GM19328 (cell line): ENCODE results near the gene RETREG2.
A peak's percentile ranks its signal among the peaks of the same experiment; 100 is the strongest.

Experiments
- ATAC-seq: cut with Tn5 transposase; IDR thresholded peaks from one replicate; pipeline ENCODE4 v1.9.1; 2021; ENCODE audit warnings: mild to moderate bottlenecking, moderate library complexity; ENCODE audit not compliant: unreplicated experiment

The RETREG2 gene

DNA sequence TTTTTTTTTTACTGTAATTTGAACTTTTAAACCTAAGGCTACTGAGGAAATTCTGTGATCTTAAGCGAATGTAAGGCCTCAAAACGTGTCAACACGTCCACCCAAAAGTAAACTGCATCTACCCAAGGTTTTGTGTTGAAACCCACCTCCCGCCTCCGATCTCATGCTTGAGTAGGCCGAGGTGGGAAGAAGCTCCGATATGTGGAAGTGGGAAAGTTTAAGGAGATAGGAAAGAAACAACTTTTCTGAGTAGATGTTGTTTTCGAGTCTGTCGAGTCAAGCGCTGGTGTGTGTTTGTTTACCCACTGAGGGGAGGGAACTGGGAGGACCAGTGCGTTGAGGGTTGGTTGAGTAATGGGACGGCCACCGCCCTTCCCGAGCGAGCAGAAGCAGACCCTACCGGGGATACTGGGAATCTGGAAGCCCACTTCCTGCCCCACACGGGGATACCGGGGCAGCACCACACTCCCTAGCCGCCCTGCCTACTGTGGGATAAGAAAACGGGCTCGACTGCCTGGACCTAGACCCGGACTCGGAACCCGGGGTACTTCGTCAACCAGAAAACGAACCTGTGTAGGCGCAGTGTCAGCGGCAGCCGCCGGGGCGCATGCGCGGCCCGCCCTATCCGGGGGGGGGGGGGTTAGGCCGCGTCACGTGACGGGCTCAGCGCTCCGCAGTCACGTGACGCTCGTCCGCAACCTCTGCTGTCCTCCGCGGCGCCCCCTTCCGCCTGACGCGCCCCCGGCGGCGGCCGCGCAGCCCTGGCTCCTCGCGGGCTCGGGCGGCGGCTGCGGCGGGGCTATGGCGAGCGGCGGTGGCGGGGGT is at the start of gene RETREG2:
Gene RETREG2, plus strand, starts transcription at position 724 of the 825 bp plus-strand sequence. Its CDS starts 78 bp downstream, at position 802.
- peak; percentile 44 for ATAC-seq

DNA sequence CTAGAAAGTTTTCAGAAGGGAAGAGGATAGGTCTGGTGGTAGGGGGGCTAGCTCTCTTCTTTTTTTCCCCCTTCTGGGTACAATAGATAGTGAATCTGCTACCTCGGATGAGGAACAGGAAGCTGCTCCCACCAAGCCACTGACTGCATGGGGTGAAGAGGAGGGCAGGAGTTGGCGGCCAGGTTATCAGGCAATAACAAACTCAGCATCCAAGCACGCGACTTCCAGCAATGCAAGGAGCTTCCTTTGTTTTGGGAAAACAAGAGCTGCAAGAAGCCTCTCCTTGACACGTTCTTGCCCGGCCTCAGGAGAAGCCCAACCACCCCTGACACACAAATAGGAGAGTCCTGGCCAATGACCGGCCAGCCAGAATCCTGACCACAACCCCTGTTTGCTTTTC is 49.7 kb upstream of the RETREG2 start:
- ATAC-seq = no peak

DNA sequence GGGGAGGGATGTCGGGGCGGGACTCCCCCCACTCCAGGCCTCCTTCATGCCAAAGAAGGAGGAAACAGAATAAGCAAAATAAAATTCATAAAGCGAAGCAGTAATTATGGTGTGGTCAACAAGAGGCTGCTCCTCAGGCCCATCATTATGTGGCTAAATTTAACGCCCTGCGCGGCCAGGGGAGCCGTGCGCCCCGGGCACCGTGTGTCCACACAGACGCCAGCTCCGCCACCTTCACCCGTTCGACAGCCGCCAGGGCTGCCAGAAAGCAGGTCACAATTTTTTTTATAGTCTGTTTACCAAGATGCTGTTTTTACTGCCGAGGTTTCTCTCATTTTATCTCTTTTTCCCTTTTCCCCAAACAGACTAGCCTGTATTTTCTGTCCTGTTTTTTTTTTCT is 48.5 kb upstream of the RETREG2 start:
- ATAC-seq = no peak

GRCh38 chr2:219131327-219131726 is 46.7 kb upstream of the RETREG2 start:
- ATAC-seq = no peak

DNA sequence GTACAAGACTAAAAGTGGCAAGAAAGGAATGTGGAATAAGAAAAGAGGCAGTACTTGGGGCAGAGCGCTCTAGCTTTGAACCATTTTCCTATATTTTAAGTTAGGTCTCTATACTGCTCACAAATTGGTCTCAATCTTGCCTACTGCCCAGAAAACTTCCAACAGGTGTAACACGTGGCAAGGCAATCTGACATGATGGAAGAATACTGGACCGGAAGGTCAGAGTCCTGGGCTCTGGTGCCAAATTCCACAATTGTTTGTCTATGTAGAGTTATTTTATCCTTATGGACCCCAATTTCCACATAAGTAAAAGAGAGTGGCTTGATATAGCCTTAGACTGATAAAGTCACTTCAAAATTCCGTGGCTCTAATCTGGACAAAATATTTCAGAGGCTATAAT is 46.3 kb upstream of the RETREG2 start:
- ATAC-seq = no peak

DNA sequence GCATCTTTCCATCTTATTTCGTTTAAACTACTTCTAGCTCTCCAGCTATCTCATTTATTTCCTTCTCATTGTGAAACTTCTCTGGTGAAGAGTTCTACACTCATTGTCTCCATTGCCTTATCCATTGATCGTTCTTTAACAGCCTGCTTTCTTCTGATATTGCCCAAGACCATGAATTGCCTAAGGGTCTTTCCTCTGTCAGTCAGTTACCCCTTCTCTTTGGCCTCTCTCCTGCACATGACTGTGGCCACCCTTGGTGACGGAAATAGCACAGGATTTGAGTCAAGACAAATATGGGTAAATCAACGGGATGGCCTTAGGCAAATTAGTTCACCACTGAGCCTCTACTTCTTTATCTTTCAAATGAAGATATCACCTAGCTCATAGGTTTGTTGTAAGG is 44.1 kb upstream of the RETREG2 start:
- ATAC-seq = no peak

DNA sequence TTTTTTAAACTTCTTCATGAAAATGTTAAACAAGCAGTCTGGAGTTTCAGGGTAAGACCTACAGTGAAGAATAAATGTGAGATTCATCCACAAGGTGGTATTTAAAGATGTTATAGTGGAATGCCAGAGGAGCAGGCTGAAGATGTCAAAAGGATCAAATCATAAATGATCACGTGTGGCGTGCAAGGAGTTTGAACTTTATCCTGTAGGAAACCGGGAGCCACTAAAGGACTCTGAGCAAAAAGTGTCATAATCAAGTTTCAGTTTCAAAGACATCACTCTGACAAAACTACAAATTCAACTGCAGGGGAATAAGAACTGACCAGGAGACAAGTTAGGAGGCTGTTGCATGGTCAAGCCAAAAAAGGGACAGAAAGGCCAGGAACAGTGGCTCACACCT is 37.4 kb upstream of the RETREG2 start:
- ATAC-seq = no peak

DNA sequence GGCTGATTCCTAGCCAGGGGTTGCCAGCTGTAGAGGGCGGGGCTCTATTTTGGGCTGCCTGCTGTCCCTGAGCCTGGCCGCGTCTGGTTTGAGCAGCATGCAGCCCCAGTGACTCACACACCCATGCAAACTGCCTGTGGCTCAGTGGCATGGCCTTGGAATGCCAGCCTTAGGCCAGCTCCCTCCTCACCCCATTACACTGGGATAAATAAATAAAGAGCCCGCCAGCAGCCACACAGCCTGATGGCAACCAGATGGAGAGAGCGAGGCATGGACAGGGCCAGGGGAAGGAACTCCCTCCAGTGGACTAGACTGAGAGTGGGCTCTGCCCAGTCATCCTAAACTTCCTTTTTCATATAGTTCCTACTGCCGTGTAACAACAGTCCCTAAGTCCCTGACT is 35.7 kb upstream of the RETREG2 start:
- ATAC-seq = no peak

DNA sequence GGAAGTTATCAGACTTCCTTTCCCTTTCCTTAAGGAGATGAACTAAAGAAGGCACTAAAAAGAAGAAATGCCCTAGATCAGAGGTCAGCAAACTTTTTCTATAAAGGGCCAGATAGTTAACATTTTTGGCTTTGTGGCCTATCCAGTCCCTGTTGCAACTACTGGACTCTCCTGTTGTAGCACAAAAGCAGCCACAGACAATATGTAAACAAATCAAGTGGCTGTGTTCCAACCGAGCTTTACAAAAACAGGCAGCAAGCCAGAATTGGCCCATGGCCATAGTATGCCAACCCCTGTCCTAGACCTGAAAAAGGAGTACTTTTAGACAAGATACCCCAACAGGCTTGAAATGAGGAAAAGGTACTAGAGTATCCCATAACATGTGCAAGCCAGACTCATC is 28.4 kb upstream of the RETREG2 start:
- ATAC-seq = no peak

- no peak for ATAC-seq
These were observed 22.9 kb upstream of the RETREG2 start for GRCh38 chr2:219155054-219155644.

GRCh38 chr2:219157396-219157795 is 20.7 kb upstream of the RETREG2 start:
- no peak for ATAC-seq

- ATAC-seq = no peak
These were observed 20.1 kb upstream of the RETREG2 start for GRCh38 chr2:219158025-219158424.

- no peak for ATAC-seq
These were observed 19.5 kb upstream of the RETREG2 start for GRCh38 chr2:219158586-219158985.

GRCh38 chr2:219159771-219160185 is 18.3 kb upstream of the RETREG2 start:
- ATAC-seq = no peak

DNA sequence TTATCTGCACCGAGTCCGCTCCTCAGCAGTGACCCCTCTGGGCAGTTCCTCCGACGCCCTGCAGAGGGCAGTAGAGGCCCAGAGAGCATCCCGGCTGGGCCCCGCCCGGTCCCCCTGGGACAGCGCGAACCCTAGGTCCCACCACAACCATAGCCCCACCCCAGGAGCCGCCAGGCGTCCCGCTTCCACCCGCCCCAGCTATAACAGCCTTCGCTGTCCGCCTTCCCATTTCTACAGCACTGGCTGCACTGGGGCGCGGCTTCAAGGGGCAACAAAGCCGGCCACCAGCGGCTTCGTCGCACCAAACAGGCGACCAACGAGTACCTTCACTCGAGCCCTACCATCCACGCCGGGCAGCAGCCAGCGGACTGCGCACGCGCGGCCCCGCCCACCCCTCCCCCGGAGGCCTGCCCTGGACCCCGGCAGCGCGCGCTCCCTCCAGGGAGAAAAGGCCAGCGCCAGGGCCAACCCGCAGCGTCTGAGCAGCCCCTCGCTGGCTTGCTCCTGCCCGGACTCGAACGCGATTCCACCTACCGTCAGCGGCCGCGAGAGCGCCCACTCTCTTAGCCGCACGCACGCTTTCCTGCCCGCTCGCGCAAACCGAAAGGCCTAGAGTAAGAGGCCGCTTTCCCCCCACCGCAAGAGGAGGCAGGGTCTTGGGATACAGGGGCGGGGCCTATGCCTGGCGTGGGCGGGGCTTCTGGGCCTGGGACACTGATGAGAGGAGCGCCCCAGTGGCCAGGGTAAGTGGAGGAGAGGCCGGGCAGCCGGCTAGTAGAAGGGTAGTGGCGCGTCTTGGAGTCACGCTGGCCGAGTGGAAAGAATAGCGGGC is 17.7 kb upstream of the RETREG2 start, which contains the start of gene NHEJ1:
Gene NHEJ1, minus strand, starts transcription at position 630 of the 832 bp plus-strand sequence. CDS start 2,453 bp downstream, outside the sequence.
- ATAC-seq = peak; percentile 81

DNA sequence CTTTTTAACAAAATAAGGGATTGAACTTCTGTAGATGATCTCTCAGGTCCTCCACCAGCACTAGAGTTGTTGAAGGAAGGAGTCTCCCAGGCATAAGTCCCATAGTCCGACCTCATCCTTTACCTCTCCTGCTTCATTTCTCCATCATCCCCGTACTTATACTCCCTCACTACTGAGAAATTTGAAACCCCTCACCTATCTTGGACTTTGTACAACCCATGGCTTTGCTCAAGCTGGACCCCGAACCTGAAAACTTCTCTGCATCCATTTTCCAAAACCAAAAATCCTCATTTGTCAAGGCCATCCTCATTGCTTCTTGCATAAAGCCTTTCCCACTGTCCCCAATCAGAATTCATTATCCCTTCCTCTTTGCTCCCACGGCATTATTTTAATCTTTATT is 17.0 kb upstream of the RETREG2 start:
- no peak for ATAC-seq

DNA sequence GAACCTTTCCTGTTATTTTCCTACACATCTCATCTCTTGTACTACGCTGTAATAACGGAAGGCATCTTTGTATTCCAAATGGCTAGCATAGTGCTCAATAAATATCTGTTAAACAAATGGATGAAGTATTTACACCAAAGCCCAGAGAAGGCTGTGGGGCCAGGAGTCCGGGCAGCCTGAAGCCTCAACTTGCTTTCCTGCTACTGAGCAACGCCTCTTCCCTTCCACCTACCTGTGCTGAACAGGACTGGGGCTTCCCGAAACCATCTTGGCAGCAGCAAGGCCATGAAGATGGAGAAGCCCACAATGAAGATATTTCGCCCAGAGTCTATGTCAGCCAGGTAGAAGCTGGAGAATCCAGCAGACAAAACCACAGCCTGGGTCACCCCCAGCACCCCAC is 14.9 kb upstream of the RETREG2 start:
- no peak for ATAC-seq

DNA sequence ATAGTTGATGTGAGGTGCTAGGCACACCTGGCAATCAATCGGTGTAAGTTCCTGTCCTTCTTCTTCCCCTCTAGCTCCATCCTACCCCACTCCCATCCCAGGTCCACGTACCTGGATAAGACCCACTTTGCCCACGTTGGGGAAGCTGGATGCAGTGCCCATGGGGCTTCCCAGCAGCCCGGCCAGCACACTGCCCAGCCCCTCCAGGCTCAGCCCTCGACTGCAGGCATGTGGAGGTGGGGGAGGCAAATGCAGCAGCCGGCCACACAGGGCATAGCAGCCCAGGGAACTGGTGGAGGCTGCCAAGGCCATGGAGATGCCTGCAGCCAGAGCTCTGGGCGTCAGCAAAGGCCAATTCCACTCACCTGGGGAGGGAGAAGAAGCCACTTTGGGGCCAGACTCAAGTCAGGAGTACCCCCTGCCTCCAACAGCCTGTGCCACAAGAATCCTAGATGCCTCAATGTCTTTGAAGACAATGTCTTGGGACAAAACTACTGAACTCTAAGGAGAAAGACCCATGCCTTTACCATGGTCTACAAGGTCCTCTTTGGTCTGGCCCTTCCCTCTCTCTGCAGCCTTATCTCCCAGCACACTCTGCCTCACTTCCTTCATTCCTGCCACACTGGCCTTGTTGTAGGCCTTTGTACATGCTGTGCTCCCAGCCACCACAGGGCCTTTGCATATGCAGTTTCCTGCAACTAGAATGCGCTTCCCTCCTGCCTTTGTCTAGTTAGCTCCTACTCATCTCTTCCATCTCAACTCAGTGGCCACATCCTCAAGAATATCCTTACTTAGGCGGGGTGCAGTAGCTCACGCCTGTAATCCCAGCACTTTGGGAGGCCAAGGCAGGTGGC is 12.8 kb upstream of the RETREG2 start:
- no peak for ATAC-seq

DNA sequence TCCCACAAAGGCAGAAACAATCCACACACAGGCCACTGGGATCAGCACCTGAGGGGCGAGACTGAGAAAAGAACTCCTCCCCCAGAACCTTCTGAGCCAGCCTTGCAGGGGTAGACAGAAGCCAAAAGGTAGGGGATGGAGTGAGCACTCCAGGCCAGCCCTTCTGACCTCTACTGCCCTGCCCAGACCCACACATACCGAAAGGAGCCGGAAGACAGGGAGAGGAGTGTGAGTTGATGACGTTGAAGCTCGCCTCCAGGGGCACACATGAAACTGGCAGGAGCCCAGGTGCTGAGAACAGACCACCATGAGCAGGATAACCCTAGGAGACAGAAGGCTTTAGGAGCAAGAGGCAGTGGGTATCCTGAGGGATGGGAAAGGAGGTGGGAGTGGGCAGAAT is 10.1 kb upstream of the RETREG2 start:
- ATAC-seq = no peak

- no peak for ATAC-seq
These were observed 9.5 kb upstream of the RETREG2 start for GRCh38 chr2:219168526-219168925.

GRCh38 chr2:219168932-219169331 is 9.1 kb upstream of the RETREG2 start:
- ATAC-seq = no peak
